Measurements from ENCODE around the gene PCDHGB2. TPM values are rescaled to one million over a fixed set of nuclear protein-coding genes. Genes with fewer than 3 reads are reported as not detected.

PCDHGB2 gene
- total and polyA plus RNA-seq, 2 of the 8 experiments (the other 6 are each of a cell fraction or from before 2014, with no cell fraction given), result 1.9 to 2.9 TPM

DNA sequence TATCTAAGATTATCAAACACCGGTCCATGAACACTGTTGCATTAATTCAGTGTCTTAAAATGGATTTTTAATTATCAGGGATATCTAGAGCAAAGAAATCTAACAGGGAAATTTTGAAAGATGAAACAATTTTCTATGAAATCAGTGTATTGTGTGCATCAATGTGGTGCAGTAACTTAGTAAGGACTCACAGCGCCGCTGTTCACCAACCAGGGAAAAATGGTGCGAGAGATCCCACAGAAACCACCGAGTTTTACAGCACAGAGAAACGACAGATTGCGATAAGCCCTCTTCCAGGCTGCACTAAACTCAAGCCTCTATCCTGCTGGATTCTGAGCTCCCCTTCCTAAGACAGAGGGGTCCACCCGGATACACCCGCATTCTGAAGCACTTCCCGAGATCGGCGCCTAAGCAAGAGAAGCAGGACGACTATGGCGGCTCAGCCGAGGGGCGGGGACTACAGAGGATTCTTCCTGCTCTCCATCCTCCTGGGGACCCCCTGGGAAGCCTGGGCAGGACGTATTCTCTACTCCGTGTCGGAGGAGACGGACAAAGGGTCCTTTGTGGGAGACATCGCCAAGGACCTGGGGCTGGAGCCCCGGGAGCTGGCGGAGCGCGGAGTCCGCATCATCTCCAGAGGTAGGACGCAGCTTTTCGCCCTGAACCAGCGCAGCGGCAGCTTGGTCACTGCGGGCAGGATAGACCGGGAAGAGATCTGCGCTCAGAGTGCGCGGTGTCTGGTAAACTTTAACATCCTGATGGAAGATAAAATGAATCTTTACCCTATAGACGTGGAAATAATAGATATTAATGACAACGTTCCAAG lies 22.9 kb downstream of the PCDHGB2 start, which contains the start of gene PCDHGA7 (continued):
- no peak for TF ChIP-seq JUND (IDR thresholded peaks at IDR 0.05; ENCODE audit: low read length)
- TF ChIP-seq FOSL1 (IDR thresholded peaks at IDR 0.05; ENCODE audit: insufficient read depth, low read depth, low read length), result no peak
- TF ChIP-seq RXRA (IDR thresholded peaks at IDR 0.05; ENCODE audit: insufficient read depth, low read depth, low read length), result no peak
- TF ChIP-seq CREB1 (IDR thresholded peaks at IDR 0.05), result no peak

Measured in H1 (cell line).